IMR-90 (cell line): ENCODE measurements around the gene ZFX. TPM values are rescaled to one million over a fixed set of nuclear protein-coding genes. Genes with fewer than 3 reads are reported as not detected.
A peak's percentile ranks its signal among the peaks of the same experiment; 100 is the strongest.

Source experiments
- ATAC-seq: fragments of 200-7000 bp; cut with Tn5 transposase; 2 replicates; pipeline ENCODE4 v1.9.1; 2020; ENCODE audit warnings: low read depth, mild to moderate bottlenecking, moderate library complexity
- BruUV-seq: library from RNA; stranded (reverse); fragments of 400-500 nt; replicated peaks from 2 replicates; lab custom pipeline; 2021; lab: Mats Ljungman, UMichigan
- CTCF ChIA-PET: fragments of 300-600 bp; formaldehyde crosslinking; extraction: SDS; loops from one replicate; lab custom pipeline; 2021; ENCODE audit warnings: antibody characterized with exemption; lab: Yijun Ruan, JAX
- POLR2A ChIA-PET: fragments of 300-600 bp; sonication (Branson Sonifier 250); formaldehyde crosslinking; loops from one replicate; lab custom pipeline; 2022; ENCODE audit warnings: antibody characterized with exemption; ENCODE audit not compliant: unreplicated experiment; lab: Charles Lee
- DNase-seq: peaks from one replicate; pipeline ENCODE4 v3.0.0; 2013
- H2AFZ ChIP-seq: replicated peaks from 2 replicates; pipeline ENCODE3; 2013; ENCODE audit warnings: low read length, mild to moderate bottlenecking; ENCODE audit not compliant: poor library complexity
- H2AK5ac ChIP-seq: 2 replicates; pipeline ENCODE4 v1.6.1; 2013; ENCODE audit warnings: low read depth, low read length, inconsistent platforms
- H2AK9ac ChIP-seq: replicated peaks from 2 replicates; pipeline ENCODE3; 2013; ENCODE audit warnings: mild to moderate bottlenecking, low read depth, low read length, moderate library complexity; ENCODE audit not compliant: poor library complexity
- H2BK120ac ChIP-seq: 2 replicates; pipeline ENCODE4 v1.6.1; 2013; ENCODE audit warnings: low read depth, low read length, inconsistent platforms
- H2BK15ac ChIP-seq: 3 replicates; pipeline ENCODE4 v1.6.1; 2013; ENCODE audit warnings: low read depth, low read length, inconsistent platforms
- H2BK20ac ChIP-seq: 2 replicates; pipeline ENCODE4 v1.6.1; 2013; ENCODE audit warnings: low read depth, mild to moderate bottlenecking, inconsistent platforms, low read length, moderate library complexity
- H2BK5ac ChIP-seq: 2 replicates; pipeline ENCODE4 v1.6.1; 2013; ENCODE audit warnings: mild to moderate bottlenecking, low read depth, low read length, inconsistent platforms; ENCODE audit not compliant: poor library complexity, severe bottlenecking
- H3K14ac ChIP-seq: replicated peaks from 2 replicates; pipeline ENCODE4 v1.6.1; 2013; ENCODE audit warnings: low read depth, low read length, inconsistent platforms
- H3K18ac ChIP-seq: 2 replicates; pipeline ENCODE4 v1.6.1; 2013; ENCODE audit warnings: low read depth, low read length, control low read depth
- H3K23ac ChIP-seq: 2 replicates; pipeline ENCODE4 v1.6.1; 2013; ENCODE audit warnings: low read depth, low read length, inconsistent platforms
- H3K27ac ChIP-seq: 2 replicates; pipeline ENCODE4 v1.5.1; 2013; ENCODE audit warnings: mild to moderate bottlenecking, control low read depth, low read length; ENCODE audit not compliant: insufficient read depth
- H3K27me3 ChIP-seq: 2 replicates; pipeline ENCODE4 v1.6.1; 2013; ENCODE audit warnings: low read length; ENCODE audit not compliant: control insufficient read depth, insufficient read depth
- H3K36me3 ChIP-seq: 2 replicates; pipeline ENCODE4 v1.6.1; 2013; ENCODE audit warnings: low read length, mixed read lengths; ENCODE audit not compliant: control insufficient read depth, insufficient read depth
- H3K4ac ChIP-seq: 2 replicates; pipeline ENCODE4 v1.6.1; 2013; ENCODE audit warnings: low read depth, low read length, inconsistent platforms
- H3K4me1 ChIP-seq: 2 replicates; pipeline ENCODE4 v1.6.1; 2013; ENCODE audit warnings: low read length, mixed read lengths; ENCODE audit not compliant: control insufficient read depth, insufficient read depth
- H3K4me2 ChIP-seq: 2 replicates; pipeline ENCODE4 v1.6.1; 2013; ENCODE audit warnings: low read depth, mild to moderate bottlenecking, control low read depth, low read length, moderate library complexity
- H3K4me3 ChIP-seq: 2 replicates; pipeline ENCODE4 v1.5.1; 2013; ENCODE audit warnings: low read depth, mild to moderate bottlenecking, control low read depth, low read length, moderate library complexity; ENCODE audit not compliant: insufficient read depth
- H3K56ac ChIP-seq: 2 replicates; pipeline ENCODE4 v1.6.1; 2013; ENCODE audit warnings: low read length, inconsistent platforms; ENCODE audit not compliant: insufficient read depth; ENCODE audit errors: extremely low read depth
- H3K79me1 ChIP-seq, 2 experiments: 2 replicates each; pipeline ENCODE4 v1.6.1; 2013; ENCODE audit warnings: low read length in 2 of 2, inconsistent platforms in 1 of 2, low read depth in 1 of 2
- H3K9ac ChIP-seq: 2 replicates; pipeline ENCODE4 v1.6.1; 2013; ENCODE audit warnings: low read depth, low read length, control low read depth
- H3K9me1 ChIP-seq: 2 replicates; pipeline ENCODE4 v1.6.1; 2013; ENCODE audit warnings: low read length, inconsistent platforms; ENCODE audit not compliant: insufficient read depth
- H3K9me3 ChIP-seq: 2 replicates; pipeline ENCODE4 v1.6.1; 2013; ENCODE audit warnings: low read length; ENCODE audit not compliant: control insufficient read depth, insufficient read depth
- H4K20me1 ChIP-seq: 2 replicates; pipeline ENCODE4 v1.6.1; 2013; ENCODE audit warnings: low read length, inconsistent platforms; ENCODE audit not compliant: insufficient read depth
- H4K5ac ChIP-seq: 2 replicates; pipeline ENCODE4 v1.6.1; 2013; ENCODE audit warnings: mild to moderate bottlenecking, low read depth, low read length, control low read depth
- H4K8ac ChIP-seq, 2 experiments: 2 replicates each; pipeline ENCODE4 v1.6.1; 2013; ENCODE audit warnings: low read depth in 2 of 2, low read length in 2 of 2, control low read depth in 1 of 2, inconsistent platforms in 1 of 2
- H4K91ac ChIP-seq: 2 replicates; pipeline ENCODE4 v1.6.1; 2013; ENCODE audit warnings: low read depth, low read length, inconsistent platforms; ENCODE audit not compliant: insufficient read depth
- CEBPB ChIP-seq: IDR thresholded peaks from 2 replicates; pipeline ENCODE4 v1.6.1; 2012; ENCODE audit warnings: low read depth, low read length, improper control_type of control experiment
- CHD1 ChIP-seq: IDR thresholded peaks from 2 replicates; pipeline ENCODE4 v1.6.1; 2012; ENCODE audit warnings: low read depth, low read length, improper control_type of control experiment
- ELK1 ChIP-seq: fragments of 150-350 bp; IDR thresholded peaks from 2 replicates; pipeline ENCODE4 v1.6.1; 2016; ENCODE audit warnings: low read depth, mild to moderate bottlenecking, low read length, moderate library complexity, borderline replicate concordance
- FOS ChIP-seq: fragments of 150-350 bp; IDR thresholded peaks from 2 replicates; pipeline ENCODE4 v1.6.1; 2016; ENCODE audit warnings: low read depth, low read length
- MAFK ChIP-seq: IDR thresholded peaks from 2 replicates; pipeline ENCODE4 v1.6.1; 2012; ENCODE audit warnings: low read depth, low read length, improper control_type of control experiment
- MAZ ChIP-seq: IDR thresholded peaks from 2 replicates; pipeline ENCODE4 v1.6.1; 2012; ENCODE audit warnings: low read depth, mild to moderate bottlenecking, low read length, improper control_type of control experiment, moderate library complexity, borderline replicate concordance
- NFE2L2 ChIP-seq: fragments of 150-350 bp; IDR thresholded peaks from 2 replicates; pipeline ENCODE4 v1.6.1; 2016; ENCODE audit warnings: low read depth, mild to moderate bottlenecking, low read length
- POLR2A ChIP-seq: IDR thresholded peaks from 2 replicates; pipeline ENCODE4 v1.6.1; 2012; ENCODE audit warnings: mild to moderate bottlenecking, low read depth, low read length
- RCOR1 ChIP-seq: IDR thresholded peaks from 2 replicates; pipeline ENCODE4 v1.6.1; 2012; ENCODE audit warnings: mild to moderate bottlenecking, low read length, improper control_type of control experiment; ENCODE audit not compliant: insufficient replicate concordance
- WGBS, 2 experiments: methylation state at CpG; one replicate each; pipeline versions ENCODE4 v1.1.5 to v1.1.7; 2013; ENCODE audit warnings: missing lambda C conversion rate in 2 of 2; ENCODE audit not compliant: insufficient read length in 1 of 2; ENCODE audit errors: extremely low coverage in 2 of 2; 5-methylcytosine and 5-hydroxymethylcytosine counted together
- dilution Hi-C: fragments of 300-500 bp; cut with HindIII; formaldehyde crosslinking; loops from one replicate; pipeline ENCODE4 v1.14.3; 2018; ENCODE audit warnings: low sequenced_read_pairs; ENCODE audit not compliant: unreplicated experiment
- in situ Hi-C: fragments of 300-500 bp; cut with MboI; formaldehyde crosslinking; loops from 3 replicates; pipeline ENCODE4 v1.14.3; 2019; ENCODE audit warnings: low sequenced_read_pairs, inconsistent platforms, mixed read lengths
- intact Hi-C: fragments of 100-400 bp; cut with micrococcal nuclease; formaldehyde crosslinking; loops from 2 replicates; pipeline ENCODE4 v1.10.0; 2022
- polyA plus RNA-seq, 3 experiments: library from polyadenylated mRNA; depleted of rRNA; stranded (reverse); fragments of >200 nt; gene quantifications; 2 replicates each; pipeline ENCODE4 v1.2.3, GENCODE V29; 2012; ENCODE audit warnings: low replicate concordance in 1 of 3
- total RNA-seq: library from RNA; depleted of rRNA; stranded (reverse); fragments of >200 nt; gene quantifications from 2 replicates; pipeline ENCODE4 v1.2.3, GENCODE V29; 2012
- TF ChIP-seq, protein P1 (sequence below): fragments of 150-350 bp; IDR thresholded peaks from 2 replicates; pipeline ENCODE4 v1.6.1; 2017; ENCODE audit warnings: mild to moderate bottlenecking, antibody characterized with exemption, low read length, low read depth
- TF ChIP-seq, protein P2 (sequence below): conservative IDR thresholded peaks from 2 replicates; pipeline ENCODE4 v1.5.1; 2012; ENCODE audit warnings: mild to moderate bottlenecking, low read depth, low read length, improper control_type of control experiment

The ZFX gene
- total and polyA plus RNA-seq, 2 of the 4 experiments (the other 2 are of a cell fraction), result 16.0 to 99.3 TPM

- TF ChIP-seq CHD1, result no peak
Observed at GRCh38 chrX:24259544-24260240, 110.2 kb downstream of the ZFX start (continued).

DNA sequence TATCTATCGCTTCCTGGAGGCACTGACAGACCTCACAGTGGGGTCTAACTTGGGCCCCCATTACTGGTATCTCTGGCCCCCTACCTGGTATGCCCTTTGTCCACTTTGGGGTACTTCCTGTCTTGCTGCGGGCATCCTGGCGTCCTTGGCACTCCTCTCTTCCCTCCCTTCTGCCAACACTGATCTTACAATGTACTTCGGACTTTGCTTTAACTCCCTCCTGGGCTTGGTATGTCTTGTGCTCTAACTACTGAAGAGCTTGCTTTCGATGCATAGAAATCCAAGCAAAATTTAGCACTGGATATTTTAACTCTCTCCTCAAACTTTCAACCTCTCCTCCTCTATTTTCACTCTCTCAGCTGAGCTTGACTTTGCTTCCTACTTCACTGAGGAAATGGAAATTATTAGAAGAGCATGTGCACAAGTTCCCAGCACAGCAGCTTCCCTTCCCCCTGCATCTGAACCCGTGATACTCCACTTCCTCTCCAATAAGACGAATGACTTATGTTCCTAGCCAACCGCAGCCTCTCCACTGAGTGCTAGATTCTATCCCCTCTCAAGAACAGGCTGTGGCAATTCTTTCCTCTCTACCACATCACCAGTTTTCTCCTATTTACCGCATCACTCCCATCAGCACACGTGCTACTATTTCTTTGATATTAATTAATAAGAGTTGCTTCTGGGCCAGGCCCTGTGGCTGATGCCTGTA is 111.5 kb downstream of the ZFX start:
- no peaks in the 10 kb centered on the region for H4K20me1 ChIP-seq
- no peak overlapping the region for H3K56ac ChIP-seq
- peak overlapping the region; percentile 59; the same call in 1 of the 2 replicates for H4K5ac ChIP-seq
- no TSS peak for BruUV-seq
- H2AK9ac ChIP-seq, result no peak overlapping the region
- no peak overlapping the region for H2BK5ac ChIP-seq
- CTCF ChIA-PET, result interaction anchor here (0.7 to 1.0 kb wide), 2 partner anchors 14 to 239 kb away, joined by 3 read pairs; no protein-coding TSS in a partner anchor
- H2BK15ac ChIP-seq, result no peak overlapping the region
- DNase-seq (peak; percentile 47), ATAC-seq (no peak; the same call in 1 of the 2 replicates)
- WGBS, 2 experiments, result 83% methylated on average over 4 of the region's 10 CpGs; no CpG with 5 or more reads in 1 of the 2 experiments
- H3K4me3 ChIP-seq, result no peak overlapping the region
- H3K23ac ChIP-seq, result no peak overlapping the region
- dilution Hi-C loops, result no loop called here
- H3K79me1 ChIP-seq, result no peaks in the 10 kb centered on the region
- intact Hi-C loops, result no loop called here
- no peak overlapping the region for H3K4ac ChIP-seq
- H3K14ac ChIP-seq, result no peak overlapping the region
- no peaks in the 10 kb centered on the region for H3K9me1 ChIP-seq
- H3K27ac ChIP-seq, result no peak overlapping the region
- no peaks in the 10 kb centered on the region for H3K36me3 ChIP-seq
- H4K8ac ChIP-seq, result no peak overlapping the region
- peaks cover 7% of the 10 kb centered on the region for H3K27me3 ChIP-seq
- POLR2A ChIA-PET, result no interaction called here
- no peak overlapping the region for H3K9ac ChIP-seq
- no peak overlapping the region for H2AK5ac ChIP-seq
- peak overlapping the region; percentile 12; the same call in 1 of the 2 replicates for H3K18ac ChIP-seq
- H3K4me1 ChIP-seq, result no peaks in the 10 kb centered on the region; the same call in 1 of the 2 replicates
- in situ Hi-C loops, result loop anchor here (10.0 kb wide), 1 partner anchor 244 kb away; no protein-coding TSS in a partner anchor
- peak overlapping the region; percentile 0 for H2AFZ ChIP-seq
- H2BK120ac ChIP-seq, result no peak overlapping the region
- H3K4me2 ChIP-seq, result no peak overlapping the region; the same call in 1 of the 2 replicates
- no peak overlapping the region for H2BK20ac ChIP-seq
- H4K91ac ChIP-seq, result no peak overlapping the region
- H3K9me3 ChIP-seq, result no peaks in the 10 kb centered on the region
- TF ChIP-seq FOS (no peak), MAFK (no peak), POLR2A (no peak), CEBPB (no peak), ELK1 (no peak), RCOR1 (no peak), MAZ (no peak), CHD1 (no peak), NFE2L2 (no peak)
- TF ChIP-seq, protein P1, sequence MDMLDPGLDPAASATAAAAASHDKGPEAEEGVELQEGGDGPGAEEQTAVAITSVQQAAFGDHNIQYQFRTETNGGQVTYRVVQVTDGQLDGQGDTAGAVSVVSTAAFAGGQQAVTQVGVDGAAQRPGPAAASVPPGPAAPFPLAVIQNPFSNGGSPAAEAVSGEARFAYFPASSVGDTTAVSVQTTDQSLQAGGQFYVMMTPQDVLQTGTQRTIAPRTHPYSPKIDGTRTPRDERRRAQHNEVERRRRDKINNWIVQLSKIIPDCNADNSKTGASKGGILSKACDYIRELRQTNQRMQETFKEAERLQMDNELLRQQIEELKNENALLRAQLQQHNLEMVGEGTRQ, result no peak
- TF ChIP-seq, protein P2, sequence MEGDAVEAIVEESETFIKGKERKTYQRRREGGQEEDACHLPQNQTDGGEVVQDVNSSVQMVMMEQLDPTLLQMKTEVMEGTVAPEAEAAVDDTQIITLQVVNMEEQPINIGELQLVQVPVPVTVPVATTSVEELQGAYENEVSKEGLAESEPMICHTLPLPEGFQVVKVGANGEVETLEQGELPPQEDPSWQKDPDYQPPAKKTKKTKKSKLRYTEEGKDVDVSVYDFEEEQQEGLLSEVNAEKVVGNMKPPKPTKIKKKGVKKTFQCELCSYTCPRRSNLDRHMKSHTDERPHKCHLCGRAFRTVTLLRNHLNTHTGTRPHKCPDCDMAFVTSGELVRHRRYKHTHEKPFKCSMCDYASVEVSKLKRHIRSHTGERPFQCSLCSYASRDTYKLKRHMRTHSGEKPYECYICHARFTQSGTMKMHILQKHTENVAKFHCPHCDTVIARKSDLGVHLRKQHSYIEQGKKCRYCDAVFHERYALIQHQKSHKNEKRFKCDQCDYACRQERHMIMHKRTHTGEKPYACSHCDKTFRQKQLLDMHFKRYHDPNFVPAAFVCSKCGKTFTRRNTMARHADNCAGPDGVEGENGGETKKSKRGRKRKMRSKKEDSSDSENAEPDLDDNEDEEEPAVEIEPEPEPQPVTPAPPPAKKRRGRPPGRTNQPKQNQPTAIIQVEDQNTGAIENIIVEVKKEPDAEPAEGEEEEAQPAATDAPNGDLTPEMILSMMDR, result no peak
